HG03354 (cell line): ENCODE results near the gene FOXK2.
"Not testable (repeated sequence)": the region's sequence is repeated elsewhere in the genome, so short reads cannot be mapped to it uniquely, and the experiment has no call there.

Experiments used
- ATAC-seq: cut with Tn5 transposase; IDR thresholded peaks from one replicate; pipeline ENCODE4 v1.9.1; 2021; ENCODE audit warnings: mild to moderate bottlenecking; ENCODE audit not compliant: unreplicated experiment, poor library complexity, severe bottlenecking

The FOXK2 gene

DNA sequence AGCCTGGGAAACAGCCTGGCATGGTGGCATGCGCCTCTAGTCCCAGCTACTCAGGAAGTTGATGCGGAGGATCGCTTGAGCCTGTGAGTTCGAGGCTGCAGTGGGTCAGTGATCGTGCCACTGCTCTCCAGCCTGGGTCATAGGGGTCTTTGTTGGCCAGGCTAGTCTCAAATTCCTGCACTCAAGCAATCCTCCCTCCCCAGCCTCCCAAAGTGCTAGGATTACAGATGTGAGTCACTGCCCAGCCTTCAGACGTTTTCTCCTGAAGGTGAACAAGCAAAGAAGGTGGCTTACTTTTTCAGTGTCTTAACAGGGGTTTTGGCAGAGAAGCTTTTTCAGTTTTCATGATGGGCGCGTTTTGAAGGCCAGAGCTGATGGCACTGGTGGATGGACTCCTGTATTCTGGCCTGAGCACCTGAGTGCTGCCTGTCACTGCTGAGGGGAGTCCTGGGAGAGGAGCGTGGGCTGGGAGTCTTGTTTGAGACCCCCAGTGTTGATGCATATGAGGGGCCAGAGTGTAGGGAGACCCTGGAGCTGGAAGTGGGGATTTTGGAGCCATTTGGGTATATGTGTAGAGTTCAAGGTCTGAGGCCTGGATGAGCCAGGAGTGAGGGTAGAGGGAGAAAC, 41.4 kb downstream of the FOXK2 start:
- no peak for ATAC-seq

DNA sequence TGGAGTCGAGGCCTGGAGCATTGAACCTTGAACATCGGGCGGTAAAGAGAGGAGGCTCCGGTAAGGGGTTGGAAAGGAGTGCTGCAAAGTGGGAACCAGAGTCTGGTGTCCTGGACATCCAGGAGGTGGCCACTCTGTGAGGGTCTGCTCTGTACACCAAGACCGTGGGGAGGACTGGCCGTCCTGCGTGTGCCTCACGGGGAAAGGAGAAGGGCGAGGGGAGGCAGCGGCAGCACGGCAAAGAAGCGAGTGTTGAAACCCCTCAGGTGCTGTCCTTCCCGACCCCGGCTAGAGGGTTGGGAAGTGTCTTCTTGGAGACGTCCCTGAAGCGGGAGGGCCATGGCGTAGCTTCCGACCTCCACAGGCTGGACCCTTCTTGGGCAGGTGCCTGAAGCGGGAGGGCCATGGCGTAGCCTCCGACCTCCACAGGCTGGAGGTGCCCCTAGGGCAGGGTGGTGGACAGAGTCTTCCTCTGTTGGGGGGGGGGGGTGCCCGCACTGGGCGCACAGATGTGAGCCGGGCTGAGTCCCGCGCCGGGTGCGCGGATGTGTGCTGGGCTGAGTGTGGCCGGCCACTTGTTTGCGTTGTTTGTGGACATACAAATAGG, 42.0 kb downstream of the FOXK2 start:
- no peak for ATAC-seq

DNA sequence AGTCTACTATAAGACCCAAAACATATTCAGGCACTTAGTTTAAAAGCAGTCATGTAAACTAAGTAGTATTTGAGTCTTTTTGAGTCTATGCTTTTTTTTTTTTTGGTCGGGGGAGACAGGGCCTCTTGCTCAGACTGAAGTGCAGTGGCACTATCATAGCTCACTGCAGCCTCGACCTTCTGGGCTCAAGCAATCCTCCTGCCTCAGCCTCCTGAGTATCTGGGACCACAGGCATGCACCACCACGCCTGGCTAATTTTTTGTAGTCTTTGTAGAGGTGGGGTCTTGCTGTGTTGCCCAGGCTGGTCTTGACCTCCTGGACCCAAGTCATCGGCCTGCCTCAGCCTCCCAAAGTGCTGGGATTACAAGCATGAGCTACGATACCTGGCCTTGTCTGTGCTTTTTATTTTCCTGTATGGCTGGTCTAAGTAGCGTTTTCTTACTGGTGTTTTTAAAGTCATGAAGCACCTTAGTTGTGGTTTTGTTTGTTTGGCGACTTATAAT, 43.2 kb downstream of the FOXK2 start:
- not testable (repeated sequence) for ATAC-seq

DNA sequence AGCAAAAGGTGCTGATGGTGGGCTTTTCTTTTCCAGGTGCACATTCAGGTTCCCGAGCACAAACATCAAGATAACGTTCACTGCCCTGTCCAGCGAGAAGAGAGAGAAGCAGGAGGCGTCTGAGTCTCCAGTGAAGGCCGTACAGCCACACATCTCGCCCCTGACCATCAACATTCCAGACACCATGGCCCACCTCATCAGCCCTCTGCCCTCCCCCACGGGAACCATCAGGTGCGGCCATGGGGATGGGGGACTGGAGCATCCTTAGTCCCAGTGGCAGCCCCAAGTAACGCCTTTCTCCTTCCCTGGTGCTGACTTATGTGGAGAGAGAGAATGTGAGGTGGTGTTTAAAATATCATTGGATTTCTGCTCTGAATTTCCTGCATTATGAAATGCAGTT, 43.8 kb downstream of the FOXK2 start:
- ATAC-seq, result no peak

GRCh38 chr17:82563745-82564144, 44.2 kb downstream of the FOXK2 start:
- ATAC-seq, result not testable (repeated sequence)

DNA sequence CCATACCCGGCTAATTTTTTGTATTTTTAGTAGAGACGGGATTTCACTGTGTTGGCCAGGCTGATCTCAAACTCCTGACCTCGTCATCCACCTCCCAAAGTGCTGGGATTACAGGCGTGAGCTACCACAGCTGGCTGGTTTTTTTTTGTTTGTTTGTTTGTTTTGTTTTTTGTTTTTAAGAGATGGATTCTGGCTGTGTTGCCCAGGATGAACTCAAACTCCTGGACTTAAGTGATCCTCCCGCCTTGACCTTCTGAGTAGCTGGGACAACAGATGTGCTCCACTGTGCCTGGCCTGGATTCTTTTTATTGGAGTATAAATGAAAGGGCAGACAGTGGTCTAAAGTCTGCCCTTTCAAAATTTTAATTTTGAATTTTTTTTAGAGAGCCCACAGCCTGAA, 44.7 kb downstream of the FOXK2 start:
- ATAC-seq, result no peak

DNA sequence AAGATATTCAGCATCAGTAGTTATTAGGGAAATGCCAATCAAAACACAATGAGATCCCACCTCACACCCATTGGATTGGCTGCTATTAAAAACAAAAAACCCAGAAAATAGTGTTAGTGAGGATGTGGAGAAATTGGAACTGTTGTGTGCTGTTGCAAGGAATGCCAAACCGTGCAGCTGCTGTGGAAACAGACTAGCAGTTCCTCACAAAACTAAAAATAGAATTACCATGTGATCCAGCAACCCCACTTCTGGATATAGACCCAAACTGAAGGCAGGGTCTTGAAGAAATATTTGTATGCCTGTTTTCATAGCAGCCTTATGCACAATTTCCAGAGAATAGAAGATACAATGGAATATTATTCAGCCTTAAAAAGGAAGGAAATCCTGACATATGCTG, 46.0 kb downstream of the FOXK2 start:
- ATAC-seq, result no peak

DNA sequence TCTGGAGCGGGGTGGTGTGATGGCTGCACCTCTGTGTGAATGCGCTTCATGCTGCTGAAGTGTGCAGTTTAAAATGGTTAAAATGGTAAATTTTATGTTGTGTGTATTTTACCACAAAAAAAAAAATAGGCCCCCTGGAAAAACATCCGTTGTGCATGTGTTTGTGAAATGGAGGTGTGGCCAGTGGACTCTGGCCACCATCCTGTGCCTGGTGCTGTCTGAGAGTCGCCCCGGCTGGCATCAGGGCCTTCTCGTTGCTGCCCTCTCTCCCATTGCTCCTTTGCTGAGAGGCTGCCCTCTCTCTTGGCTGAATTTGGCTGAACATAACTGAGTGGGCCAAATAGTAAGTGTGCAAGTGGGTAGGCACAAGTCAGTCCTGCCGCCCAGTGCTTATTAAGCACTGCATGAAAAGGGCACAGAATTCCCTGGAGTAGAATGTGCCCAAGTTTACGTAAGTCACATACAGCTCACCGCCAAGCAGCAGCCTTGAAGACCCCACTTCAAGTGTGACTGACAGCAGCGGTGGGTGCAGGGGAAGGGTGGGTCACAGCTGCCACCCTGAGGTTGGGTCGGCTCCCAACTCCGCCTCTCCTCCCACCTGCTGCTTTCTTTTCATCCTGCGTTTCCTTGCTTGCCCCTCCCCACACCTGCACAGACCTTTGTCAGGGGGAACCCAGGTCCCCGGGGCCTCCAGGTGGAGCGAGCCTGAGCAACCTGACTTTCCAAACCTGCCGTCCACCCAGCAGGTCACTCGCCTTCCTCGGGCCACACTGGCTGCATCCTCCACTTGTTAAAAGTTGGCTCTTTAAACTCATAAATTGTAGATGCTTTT, 46.8 kb downstream of the FOXK2 start:
- no peak for ATAC-seq

DNA sequence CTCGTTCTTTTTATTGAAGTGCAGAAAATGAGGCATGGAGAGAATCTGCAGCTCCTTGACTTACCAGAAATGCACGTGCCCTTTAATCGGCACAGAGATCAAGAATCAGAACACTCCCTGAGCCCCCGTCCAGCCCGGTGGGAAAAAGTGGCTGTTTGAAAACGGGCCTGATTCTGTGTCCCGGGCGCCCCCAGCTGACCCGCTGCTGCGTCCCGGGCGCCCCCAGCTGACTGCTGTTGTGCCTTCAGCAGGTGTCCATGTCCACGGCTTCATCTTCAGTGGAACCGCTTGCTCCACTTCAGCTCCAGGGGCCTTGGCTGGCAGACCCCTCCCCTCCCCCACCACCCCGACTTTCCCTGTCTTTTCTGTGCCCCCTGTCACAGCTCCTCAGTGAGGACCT, 47.8 kb downstream of the FOXK2 start:
- no peak for ATAC-seq

GRCh38 chr17:82568997-82569393, 49.5 kb downstream of the FOXK2 start:
- no peak for ATAC-seq

DNA sequence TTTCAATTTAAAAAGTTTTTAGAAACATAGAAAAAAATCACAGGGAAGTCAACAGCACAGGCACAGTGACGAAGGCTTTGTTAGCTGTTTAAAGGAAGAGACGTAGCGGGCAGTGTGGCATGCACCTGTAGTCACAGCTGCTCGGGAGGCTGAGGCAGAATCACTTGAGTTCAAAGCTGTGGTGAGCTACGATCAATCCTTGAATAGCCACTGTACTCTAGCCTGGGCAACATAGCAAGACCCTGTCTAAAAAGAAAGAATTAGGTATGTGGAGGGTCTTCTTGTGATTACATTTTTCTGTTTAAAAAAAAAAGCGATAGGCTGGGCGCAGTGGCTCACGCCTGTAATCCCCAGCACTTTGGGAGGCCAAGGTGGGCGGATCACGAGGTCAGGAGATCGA, 50.1 kb downstream of the FOXK2 start:
- ATAC-seq, result no peak

- no peak for ATAC-seq
Observed at GRCh38 chr17:82570277-82570676, 50.7 kb downstream of the FOXK2 start.

DNA sequence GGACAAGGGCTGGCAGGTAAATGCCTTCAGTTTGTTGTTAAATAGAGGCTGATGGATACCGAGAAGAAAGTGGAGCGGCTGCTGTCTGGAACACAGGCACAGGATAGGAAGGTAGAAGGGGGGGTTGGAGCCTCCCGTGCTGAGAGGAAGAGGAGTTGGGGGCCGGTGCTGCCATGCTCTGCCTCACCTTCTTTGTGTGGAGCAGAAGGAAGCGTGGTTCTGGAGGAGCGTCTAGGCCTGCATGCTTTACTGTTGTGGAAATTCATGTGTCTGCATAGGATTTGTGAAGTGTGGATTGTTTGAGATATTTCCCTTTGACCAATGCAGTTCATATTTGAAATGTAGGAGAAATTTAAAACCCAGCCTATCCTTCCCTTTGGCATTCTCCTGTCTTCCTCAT, 52.3 kb downstream of the FOXK2 start:
- no peak for ATAC-seq

- ATAC-seq, result no peak
Observed at GRCh38 chr17:82574041-82574440, 54.5 kb downstream of the FOXK2 start.

GRCh38 chr17:82575581-82576221, 56.2 kb downstream of the FOXK2 start:
- not testable (repeated sequence) for ATAC-seq

DNA sequence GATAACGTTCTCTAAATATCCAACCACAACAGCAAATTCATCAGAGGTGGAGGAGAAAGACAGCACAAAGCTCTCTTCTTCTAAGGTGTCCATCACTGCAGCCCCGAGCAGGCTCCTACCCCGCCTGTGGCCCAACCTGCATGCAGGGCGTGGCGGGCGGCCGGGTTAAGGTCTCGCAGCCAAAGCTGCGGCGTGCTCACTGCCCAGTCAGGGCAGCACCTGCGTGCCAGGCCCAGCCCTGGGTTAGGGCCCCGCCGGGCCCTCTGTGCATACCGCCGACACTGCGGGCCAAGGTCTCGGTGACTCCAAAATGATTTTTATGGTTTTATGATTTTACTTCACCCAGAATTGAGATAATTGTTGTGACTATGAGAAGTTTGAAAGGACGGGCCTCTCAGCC, 57.8 kb downstream of the FOXK2 start:
- ATAC-seq, result no peak

DNA sequence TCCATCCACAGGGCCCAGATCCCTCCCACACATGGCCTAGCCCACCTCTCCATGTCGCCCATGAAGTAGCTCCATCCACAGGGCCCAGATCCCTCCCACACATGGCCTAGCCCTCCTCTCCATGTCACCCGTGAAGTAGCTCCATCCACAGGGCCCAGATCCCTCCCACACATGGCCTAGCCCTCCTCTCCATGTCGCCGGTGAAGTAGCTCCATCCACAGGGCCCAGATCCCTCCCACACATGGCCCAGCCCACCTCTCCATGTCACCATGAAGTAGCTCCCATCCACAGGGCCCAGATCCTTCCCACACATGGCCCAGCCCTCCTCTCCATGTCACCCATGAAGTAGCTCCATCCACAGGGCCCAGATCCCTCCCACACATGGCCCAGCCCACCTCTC, 60.4 kb downstream of the FOXK2 start:
- not testable (repeated sequence) for ATAC-seq

DNA sequence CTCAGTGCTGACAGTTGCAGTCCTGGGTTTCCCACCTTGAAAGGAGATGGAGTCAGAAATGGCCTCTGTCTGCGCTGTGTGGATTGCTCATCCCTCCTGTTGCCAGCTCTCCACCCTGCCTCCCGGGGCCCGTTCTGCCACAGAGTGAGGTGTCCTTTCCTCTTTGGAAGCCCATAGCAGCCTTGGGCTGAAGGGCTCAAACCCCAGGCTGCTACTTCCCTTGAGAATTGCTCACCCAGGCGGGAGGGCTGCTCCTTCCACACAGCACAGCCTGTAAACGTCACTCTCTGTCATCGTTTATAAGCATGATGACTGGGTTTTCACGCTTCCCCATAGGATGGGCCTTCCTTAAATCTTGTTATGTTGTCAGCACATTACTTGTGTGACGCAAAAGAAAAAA, 62.7 kb downstream of the FOXK2 start:
- ATAC-seq, result no peak

- no peak for ATAC-seq
Observed at GRCh38 chr17:82582709-82583108, 63.2 kb downstream of the FOXK2 start.

DNA sequence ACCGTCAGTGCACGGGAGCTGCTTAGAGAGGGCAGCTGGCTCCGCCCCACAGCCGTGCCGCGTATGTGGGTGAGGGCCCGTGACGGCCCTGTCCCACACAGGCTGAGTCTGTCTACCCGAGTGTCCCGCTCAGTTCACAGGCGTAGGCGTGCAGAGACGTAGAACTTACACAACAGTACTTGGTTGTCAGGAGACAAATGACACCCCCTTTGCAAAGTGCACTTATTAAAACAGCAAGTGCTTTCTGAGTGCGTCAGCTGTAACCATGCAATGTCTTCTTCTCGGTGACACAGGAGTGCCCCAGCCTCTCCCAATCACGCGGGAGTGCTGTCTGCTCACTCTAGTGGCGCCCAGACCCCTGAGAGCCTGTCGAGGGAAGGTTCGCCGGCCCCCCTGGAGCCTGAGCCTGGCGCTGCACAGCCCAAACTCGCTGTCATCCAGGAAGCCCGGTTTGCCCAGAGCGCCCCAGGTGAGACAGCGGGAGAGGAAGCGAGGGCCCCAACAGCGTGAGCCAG, 64.2 kb downstream of the FOXK2 start:
- no peak for ATAC-seq
